ENCODE data around the gene SERPINB8.

Gene SERPINB8

GRCh38 chr18:63980027-63980426 is 10.1 kb downstream of the SERPINB8 start:
- H3K9ac ChIP-seq (ENCODE audit: low read length in 5 of 5): peak overlapping the region in 3 of 5 donors; percentile 21 to 44 (median 29)
- H3K27me3 ChIP-seq (ENCODE audit: control insufficient read depth in 5 of 5, insufficient read depth in 4 of 5, low read length in 5 of 5): no peaks in the 10 kb centered on the region
- no peaks in the 10 kb centered on the region for H3K9me3 ChIP-seq (ENCODE audit: control insufficient read depth in 5 of 5, low read length in 5 of 5)
- peaks cover 4 to 18% (median 13%) of the 10 kb centered on the region in 5 donors for H3K4me1 ChIP-seq (ENCODE audit: control insufficient read depth in 5 of 5, insufficient read depth in 5 of 5, low read length in 5 of 5)
- H3K27ac ChIP-seq (ENCODE audit: low read depth, low read length): peak overlapping the region; percentile 72
- H3K36me3 ChIP-seq (ENCODE audit: control insufficient read depth in 5 of 5, insufficient read depth in 5 of 5, low read length in 5 of 5): peaks cover 8 to 29% (median 19%) of the 10 kb centered on the region in 5 donors
- H3K4me3 ChIP-seq (ENCODE audit: low read depth in 1 of 5, low read length in 5 of 5): peak overlapping the region; percentile 3 to 56 (median 42)

- no peak overlapping the region for H3K27ac ChIP-seq (ENCODE audit: low read depth, low read length)
- peaks cover 4 to 18% (median 13%) of the 10 kb centered on the region in 5 donors for H3K4me1 ChIP-seq (ENCODE audit: control insufficient read depth in 5 of 5, insufficient read depth in 5 of 5, low read length in 5 of 5)
- no peak overlapping the region for H3K9ac ChIP-seq (ENCODE audit: low read length in 5 of 5)
- H3K36me3 ChIP-seq (ENCODE audit: control insufficient read depth in 5 of 5, insufficient read depth in 5 of 5, low read length in 5 of 5): peaks cover 9 to 38% (median 24%) of the 10 kb centered on the region in 5 donors
- no peak overlapping the region for H3K4me3 ChIP-seq (ENCODE audit: low read depth in 1 of 5, low read length in 5 of 5)
- no peaks in the 10 kb centered on the region for H3K27me3 ChIP-seq (ENCODE audit: control insufficient read depth in 5 of 5, insufficient read depth in 4 of 5, low read length in 5 of 5)
- no peaks in the 10 kb centered on the region for H3K9me3 ChIP-seq (ENCODE audit: control insufficient read depth in 5 of 5, low read length in 5 of 5)
Measured at GRCh38 chr18:63980896-63981460, 11.1 kb downstream of the SERPINB8 start.

- H3K36me3 ChIP-seq (ENCODE audit: control insufficient read depth in 5 of 5, insufficient read depth in 5 of 5, low read length in 5 of 5): peaks cover 14 to 41% (median 26%) of the 10 kb centered on the region in 5 donors
- no peak overlapping the region for H3K27ac ChIP-seq (ENCODE audit: low read depth, low read length)
Measured at GRCh38 chr18:63981719-63982118, 11.8 kb downstream of the SERPINB8 start.

GRCh38 chr18:63982361-63982760 is 12.5 kb downstream of the SERPINB8 start:
- no peak overlapping the region for H3K9ac ChIP-seq (ENCODE audit: low read length in 5 of 5)
- H3K4me1 ChIP-seq (ENCODE audit: control insufficient read depth in 5 of 5, insufficient read depth in 5 of 5, low read length in 5 of 5): peaks cover 4 to 14% (median 13%) of the 10 kb centered on the region in 5 donors
- H3K9me3 ChIP-seq (ENCODE audit: control insufficient read depth in 5 of 5, low read length in 5 of 5): no peaks in the 10 kb centered on the region
- H3K36me3 ChIP-seq (ENCODE audit: control insufficient read depth in 5 of 5, insufficient read depth in 5 of 5, low read length in 5 of 5): peaks cover 17 to 48% (median 31%) of the 10 kb centered on the region in 5 donors
- H3K27me3 ChIP-seq (ENCODE audit: control insufficient read depth in 5 of 5, insufficient read depth in 4 of 5, low read length in 5 of 5): no peaks in the 10 kb centered on the region
- no peak overlapping the region for H3K4me3 ChIP-seq (ENCODE audit: low read depth in 1 of 5, low read length in 5 of 5)
- no peak overlapping the region for H3K27ac ChIP-seq (ENCODE audit: low read depth, low read length)

More at GRCh38 chr18:63981719-63982118, 11.8 kb downstream of the SERPINB8 start:
- Histone ChIP-seq H3K9me3 (ENCODE audit: control insufficient read depth in 5 of 5, low read length in 5 of 5) (no peaks in the 10 kb centered on the region), H3K27me3 (ENCODE audit: control insufficient read depth in 5 of 5, insufficient read depth in 4 of 5, low read length in 5 of 5) (no peaks in the 10 kb centered on the region), H3K9ac (ENCODE audit: low read length in 5 of 5) (no peak overlapping the region), H3K4me1 (ENCODE audit: control insufficient read depth in 5 of 5, insufficient read depth in 5 of 5, low read length in 5 of 5) (peaks cover 4 to 14% (median 13%) of the 10 kb centered on the region in 5 donors), H3K4me3 (ENCODE audit: low read depth in 1 of 5, low read length in 5 of 5) (no peak overlapping the region)

- Histone ChIP-seq H3K4me1 (ENCODE audit: control insufficient read depth in 5 of 5, insufficient read depth in 5 of 5, low read length in 5 of 5) (no peaks in the 10 kb centered on the region), H3K4me3 (ENCODE audit: low read depth in 1 of 5, low read length in 5 of 5) (no peak overlapping the region), H3K9me3 (ENCODE audit: control insufficient read depth in 5 of 5, low read length in 5 of 5) (no peaks in the 10 kb centered on the region), H3K27ac (ENCODE audit: low read depth, low read length) (no peak overlapping the region), H3K27me3 (ENCODE audit: control insufficient read depth in 5 of 5, insufficient read depth in 4 of 5, low read length in 5 of 5) (no peaks in the 10 kb centered on the region), H3K9ac (ENCODE audit: low read length in 5 of 5) (no peak overlapping the region), H3K36me3 (ENCODE audit: control insufficient read depth in 5 of 5, insufficient read depth in 5 of 5, low read length in 5 of 5) (peaks cover 26 to 45% (median 34%) of the 10 kb centered on the region in 5 donors)
Measured at GRCh38 chr18:63986885-63987284, 17.0 kb downstream of the SERPINB8 start.

GRCh38 chr18:63987743-63988142 is 17.9 kb downstream of the SERPINB8 start:
- Histone ChIP-seq H3K9ac (ENCODE audit: low read length in 5 of 5) (no peak overlapping the region), H3K36me3 (ENCODE audit: control insufficient read depth in 5 of 5, insufficient read depth in 5 of 5, low read length in 5 of 5) (peaks cover 22 to 37% (median 26%) of the 10 kb centered on the region in 5 donors), H3K4me3 (ENCODE audit: low read depth in 1 of 5, low read length in 5 of 5) (no peak overlapping the region), H3K9me3 (ENCODE audit: control insufficient read depth in 5 of 5, low read length in 5 of 5) (no peaks in the 10 kb centered on the region), H3K27me3 (ENCODE audit: control insufficient read depth in 5 of 5, insufficient read depth in 4 of 5, low read length in 5 of 5) (no peaks in the 10 kb centered on the region), H3K27ac (ENCODE audit: low read depth, low read length) (no peak overlapping the region), H3K4me1 (ENCODE audit: control insufficient read depth in 5 of 5, insufficient read depth in 5 of 5, low read length in 5 of 5) (no peaks in the 10 kb centered on the region)

GRCh38 chr18:63992751-63993150 is 22.9 kb downstream of the SERPINB8 start:
- H3K9ac ChIP-seq (ENCODE audit: low read length in 5 of 5): no peak overlapping the region
- peaks cover 0 to 14% (median 0%) of the 10 kb centered on the region in 5 donors for H3K9me3 ChIP-seq (ENCODE audit: control insufficient read depth in 5 of 5, low read length in 5 of 5)
- no peak overlapping the region for H3K4me3 ChIP-seq (ENCODE audit: low read depth in 1 of 5, low read length in 5 of 5)
- peaks cover 0 to 3% (median 0%) of the 10 kb centered on the region in 5 donors for H3K4me1 ChIP-seq (ENCODE audit: control insufficient read depth in 5 of 5, insufficient read depth in 5 of 5, low read length in 5 of 5)
- no peak overlapping the region for H3K27ac ChIP-seq (ENCODE audit: low read depth, low read length)
- H3K27me3 ChIP-seq (ENCODE audit: control insufficient read depth in 5 of 5, insufficient read depth in 4 of 5, low read length in 5 of 5): no peaks in the 10 kb centered on the region
- peaks cover 0 to 9% (median 5%) of the 10 kb centered on the region in 5 donors for H3K36me3 ChIP-seq (ENCODE audit: control insufficient read depth in 5 of 5, insufficient read depth in 5 of 5, low read length in 5 of 5)

- peaks cover 0 to 3% (median 0%) of the 10 kb centered on the region in 5 donors for H3K4me1 ChIP-seq (ENCODE audit: control insufficient read depth in 5 of 5, insufficient read depth in 5 of 5, low read length in 5 of 5)
- no peaks in the 10 kb centered on the region for H3K36me3 ChIP-seq (ENCODE audit: control insufficient read depth in 5 of 5, insufficient read depth in 5 of 5, low read length in 5 of 5)
- H3K4me3 ChIP-seq (ENCODE audit: low read depth in 1 of 5, low read length in 5 of 5): no peak overlapping the region
- no peak overlapping the region for H3K27ac ChIP-seq (ENCODE audit: low read depth, low read length)
- no peaks in the 10 kb centered on the region for H3K27me3 ChIP-seq (ENCODE audit: control insufficient read depth in 5 of 5, insufficient read depth in 4 of 5, low read length in 5 of 5)
- H3K9ac ChIP-seq (ENCODE audit: low read length in 5 of 5): no peak overlapping the region
- peaks cover 0 to 14% (median 0%) of the 10 kb centered on the region in 5 donors for H3K9me3 ChIP-seq (ENCODE audit: control insufficient read depth in 5 of 5, low read length in 5 of 5)
Measured at GRCh38 chr18:63994783-63995399, 25.0 kb downstream of the SERPINB8 start.

- Histone ChIP-seq H3K27ac (ENCODE audit: low read depth, low read length) (no peak overlapping the region), H3K27me3 (ENCODE audit: control insufficient read depth in 5 of 5, insufficient read depth in 4 of 5, low read length in 5 of 5) (peaks cover 0 to 4% (median 2%) of the 10 kb centered on the region in 5 donors), H3K4me1 (ENCODE audit: control insufficient read depth in 5 of 5, insufficient read depth in 5 of 5, low read length in 5 of 5) (peaks cover 0 to 3% (median 0%) of the 10 kb centered on the region in 5 donors), H3K9me3 (ENCODE audit: control insufficient read depth in 5 of 5, low read length in 5 of 5) (peaks cover 0 to 14% (median 0%) of the 10 kb centered on the region in 5 donors), H3K36me3 (ENCODE audit: control insufficient read depth in 5 of 5, insufficient read depth in 5 of 5, low read length in 5 of 5) (no peaks in the 10 kb centered on the region), H3K4me3 (ENCODE audit: low read depth in 1 of 5, low read length in 5 of 5) (no peak overlapping the region), H3K9ac (ENCODE audit: low read length in 5 of 5) (no peak overlapping the region)
Measured at GRCh38 chr18:63997041-63997440, 27.2 kb downstream of the SERPINB8 start.

GRCh38 chr18:63997606-63998005 is 27.7 kb downstream of the SERPINB8 start:
- Histone ChIP-seq H3K27ac (ENCODE audit: low read depth, low read length) (no peak overlapping the region), H3K9me3 (ENCODE audit: control insufficient read depth in 5 of 5, low read length in 5 of 5) (peaks cover 0 to 14% (median 0%) of the 10 kb centered on the region in 5 donors), H3K9ac (ENCODE audit: low read length in 5 of 5) (no peak overlapping the region), H3K36me3 (ENCODE audit: control insufficient read depth in 5 of 5, insufficient read depth in 5 of 5, low read length in 5 of 5) (no peaks in the 10 kb centered on the region), H3K4me1 (ENCODE audit: control insufficient read depth in 5 of 5, insufficient read depth in 5 of 5, low read length in 5 of 5) (peaks cover 0 to 3% (median 0%) of the 10 kb centered on the region in 5 donors), H3K4me3 (ENCODE audit: low read depth in 1 of 5, low read length in 5 of 5) (no peak overlapping the region), H3K27me3 (ENCODE audit: control insufficient read depth in 5 of 5, insufficient read depth in 4 of 5, low read length in 5 of 5) (peaks cover 0 to 4% (median 2%) of the 10 kb centered on the region in 5 donors)
